Measurements from ENCODE around the gene C10orf143.

DNA sequence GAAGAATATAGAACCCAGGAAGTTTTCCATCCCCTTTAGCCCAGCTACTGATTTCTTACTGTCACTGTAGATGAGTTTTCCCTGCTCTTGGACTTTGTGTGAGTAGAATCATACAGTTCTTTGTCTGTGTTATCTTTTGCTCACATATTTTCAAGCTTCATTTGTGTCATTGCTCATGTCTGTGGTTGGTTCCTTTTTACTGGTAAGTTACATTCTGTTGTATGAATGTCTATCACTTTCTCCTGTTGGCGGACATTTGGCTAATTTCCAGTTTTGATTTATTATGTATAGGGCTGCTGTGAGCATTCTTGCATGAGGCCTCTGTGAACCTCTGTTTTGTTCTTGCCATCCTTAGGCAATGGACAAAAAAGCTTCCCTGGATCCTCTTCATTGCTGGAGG is 30.8 kb upstream of the C10orf143 start:
- TF ChIP-seq, protein P1, sequence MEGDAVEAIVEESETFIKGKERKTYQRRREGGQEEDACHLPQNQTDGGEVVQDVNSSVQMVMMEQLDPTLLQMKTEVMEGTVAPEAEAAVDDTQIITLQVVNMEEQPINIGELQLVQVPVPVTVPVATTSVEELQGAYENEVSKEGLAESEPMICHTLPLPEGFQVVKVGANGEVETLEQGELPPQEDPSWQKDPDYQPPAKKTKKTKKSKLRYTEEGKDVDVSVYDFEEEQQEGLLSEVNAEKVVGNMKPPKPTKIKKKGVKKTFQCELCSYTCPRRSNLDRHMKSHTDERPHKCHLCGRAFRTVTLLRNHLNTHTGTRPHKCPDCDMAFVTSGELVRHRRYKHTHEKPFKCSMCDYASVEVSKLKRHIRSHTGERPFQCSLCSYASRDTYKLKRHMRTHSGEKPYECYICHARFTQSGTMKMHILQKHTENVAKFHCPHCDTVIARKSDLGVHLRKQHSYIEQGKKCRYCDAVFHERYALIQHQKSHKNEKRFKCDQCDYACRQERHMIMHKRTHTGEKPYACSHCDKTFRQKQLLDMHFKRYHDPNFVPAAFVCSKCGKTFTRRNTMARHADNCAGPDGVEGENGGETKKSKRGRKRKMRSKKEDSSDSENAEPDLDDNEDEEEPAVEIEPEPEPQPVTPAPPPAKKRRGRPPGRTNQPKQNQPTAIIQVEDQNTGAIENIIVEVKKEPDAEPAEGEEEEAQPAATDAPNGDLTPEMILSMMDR (IDR thresholded peaks at IDR 0.05), result no peak
- no peak for TF ChIP-seq EP300 (IDR thresholded peaks at IDR 0.05)
- no peak for TF ChIP-seq POLR2A (IDR thresholded peaks at IDR 0.05)

Measured in tibial nerve (tissue), 4 donors.